ENCODE results near the gene UBL4A. TPM values are rescaled to one million over a fixed set of nuclear protein-coding genes. Genes with fewer than 3 reads are reported as not detected.

The UBL4A gene
- polyA plus RNA-seq, 1 of the 3 experiments (the other 2 are of a cell fraction): 27.8 TPM

GRCh38 chrX:154466036-154466435 is 20.4 kb downstream of the UBL4A start:
- Histone ChIP-seq H3K27ac (ENCODE audit: low read depth in 2 of 2, low read length in 1 of 2) (no peak overlapping the region), H3K27me3 (ENCODE audit: insufficient read depth) (0 out of 2 replicates have a peak, but pooled peaks cover under 1% of the 10 kb centered on the region), H3K9me3 (no peaks in the 10 kb centered on the region), H3K9ac (no peak overlapping the region), H3K4me1 (ENCODE audit: control insufficient read depth in 1 of 2, insufficient read depth in 2 of 2, low read depth in 1 of 2, low read length in 1 of 2) (no peaks in the 10 kb centered on the region), H3K4me2 (no peak overlapping the region), H3K4me3 (ENCODE audit: low read depth in 2 of 2, low read length in 1 of 2) (no peak overlapping the region), H3K79me2 (ENCODE audit: insufficient read depth) (peaks cover 7% of the 10 kb centered on the region; the same call in 1 of the 2 replicates), H4K20me1 (ENCODE audit: insufficient read depth) (peaks cover 23% of the 10 kb centered on the region), H2AFZ (ENCODE audit: low read depth) (no peak overlapping the region), H3K36me3 (replicated peaks in 1 of 2; ENCODE audit: control insufficient read depth in 1 of 2, insufficient read depth in 2 of 2, low read length in 1 of 2) (peaks cover 0 to 35% of the 10 kb centered on the region in 2 experiments), H3F3A (replicated peaks; ENCODE audit: insufficient read depth) (no peaks in the 10 kb centered on the region), H3K9me2 (no peaks in the 10 kb centered on the region)
- ChIA-PET CTCF (interaction anchor here (0.7 kb wide), 1 partner anchor 66 kb away, joined by 3 read pairs; no protein-coding TSS in a partner anchor), POLR2A (no interaction called here)
- TF ChIP-seq CHD2 (IDR thresholded peaks at IDR 0.05; ENCODE audit: low read length, partially characterized antibody) (no peak), MAX (IDR thresholded peaks at IDR 0.05; ENCODE audit: low read depth) (no peak), RCOR1 (IDR thresholded peaks at IDR 0.05; ENCODE audit: low read length) (no peak), FOXM1 (IDR thresholded peaks at IDR 0.05; ENCODE audit: low read depth) (no peak), USF1 (IDR thresholded peaks at IDR 0.05; ENCODE audit: borderline replicate concordance, low read depth) (no peak), EZH2phosphoT487 (IDR thresholded peaks at IDR 0.05; ENCODE audit: borderline replicate concordance, low read depth) (no peak), TEAD4 (IDR thresholded peaks at IDR 0.05; ENCODE audit: borderline replicate concordance, insufficient read depth) (no peak), FOXJ3 (CRISPR knock-in tag; IDR thresholded peaks at IDR 0.05) (no peak), ELF1 (IDR thresholded peaks at IDR 0.05) (no peak), GATA2 (CRISPR knock-in tag; IDR thresholded peaks at IDR 0.05) (no peak), YY1 (IDR thresholded peaks at IDR 0.05; ENCODE audit: low read depth) (no peak), USF2 (IDR thresholded peaks at IDR 0.05; ENCODE audit: borderline replicate concordance, low read depth, low read length) (no peak), JUND (IDR thresholded peaks at IDR 0.05) (no peak), RFX5 (IDR thresholded peaks at IDR 0.05; ENCODE audit: low read length) (no peak), RAD21 (IDR thresholded peaks at IDR 0.05; ENCODE audit: low read length) (no peak), EP300 (IDR thresholded peaks at IDR 0.05; ENCODE audit: borderline replicate concordance in 1 of 2, low read depth in 1 of 2, low read length in 1 of 2) (no peak), MXI1 (IDR thresholded peaks at IDR 0.05; ENCODE audit: low read depth, low read length) (no peak), ZBTB33 (IDR thresholded peaks at IDR 0.05; ENCODE audit: borderline replicate concordance, low read depth) (no peak), CTCF (IDR thresholded peaks at IDR 0.05) (no peak)
- 42% methylated on average over 6 of the region's 32 CpGs for WGBS (ENCODE audit: low lambda C conversion rate)
- DNase-seq: no peak
